ENCODE results near the gene RPGRIP1.

RPGRIP1 gene

DNA sequence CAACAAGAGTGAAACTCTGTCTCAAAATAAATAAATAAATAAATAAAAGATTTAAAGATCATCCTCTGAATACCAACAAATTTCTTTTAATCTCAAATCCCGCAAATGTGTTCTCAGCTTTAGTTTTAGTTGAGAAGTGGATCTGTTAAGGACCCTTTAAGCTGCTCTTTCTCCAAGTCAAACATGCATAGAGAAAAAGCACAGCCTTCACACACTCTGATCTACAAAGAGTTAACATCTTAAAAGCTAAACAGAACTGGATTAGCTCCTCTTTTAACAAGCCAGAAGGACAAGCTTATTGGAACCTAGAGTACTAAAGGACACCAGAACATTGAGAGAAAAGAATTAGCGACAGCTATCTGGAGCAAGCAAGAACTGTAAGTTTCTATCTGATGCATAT is at the start of gene RPGRIP1:
RPGRIP1 (plus strand) TSS at position 301 of the 400 bp plus-strand sequence. CDS start 7,894 bp downstream, outside the sequence.
- no peak for TF ChIP-seq ZNF274 (IDR thresholded peaks at IDR 0.05; ENCODE audit: low read depth, low read length)
- H3K4me3 ChIP-seq (ENCODE audit: low read length): no peak within 1 kb of the TSS

DNA sequence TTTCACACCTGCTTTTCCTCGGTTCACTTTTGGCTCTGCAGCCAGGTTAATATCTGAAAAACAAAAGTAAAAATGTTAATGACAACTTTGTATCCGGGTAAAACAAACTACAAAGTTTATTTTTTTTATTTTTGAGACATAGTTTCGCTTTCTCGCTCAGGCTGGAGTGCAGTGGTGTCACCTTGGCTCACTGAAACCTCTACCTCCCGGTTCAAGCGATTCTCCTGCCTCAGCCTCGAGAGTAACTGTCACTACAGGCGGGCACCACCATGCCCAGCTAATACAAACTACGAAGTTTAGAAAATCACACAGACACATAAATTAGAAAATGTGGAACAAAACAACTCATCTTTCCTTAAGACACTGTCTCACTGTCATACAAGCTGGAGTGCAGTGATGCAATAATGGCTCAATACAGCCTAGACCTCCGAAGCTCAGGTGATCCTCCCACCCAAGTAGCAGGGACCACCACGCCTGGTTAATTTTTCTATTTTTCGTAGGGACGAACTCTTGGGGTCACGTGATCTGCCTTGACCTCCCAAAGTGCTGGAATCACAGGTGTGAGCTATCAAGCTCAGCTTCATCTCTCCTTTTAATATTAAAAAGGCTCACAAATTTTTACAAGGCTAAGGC is 48.7 kb upstream of the RPGRIP1 start:
- no peak overlapping the region for H3K4me3 ChIP-seq (ENCODE audit: low read length)
- TF ChIP-seq ZNF274 (IDR thresholded peaks at IDR 0.05; ENCODE audit: low read depth, low read length): no peak

DNA sequence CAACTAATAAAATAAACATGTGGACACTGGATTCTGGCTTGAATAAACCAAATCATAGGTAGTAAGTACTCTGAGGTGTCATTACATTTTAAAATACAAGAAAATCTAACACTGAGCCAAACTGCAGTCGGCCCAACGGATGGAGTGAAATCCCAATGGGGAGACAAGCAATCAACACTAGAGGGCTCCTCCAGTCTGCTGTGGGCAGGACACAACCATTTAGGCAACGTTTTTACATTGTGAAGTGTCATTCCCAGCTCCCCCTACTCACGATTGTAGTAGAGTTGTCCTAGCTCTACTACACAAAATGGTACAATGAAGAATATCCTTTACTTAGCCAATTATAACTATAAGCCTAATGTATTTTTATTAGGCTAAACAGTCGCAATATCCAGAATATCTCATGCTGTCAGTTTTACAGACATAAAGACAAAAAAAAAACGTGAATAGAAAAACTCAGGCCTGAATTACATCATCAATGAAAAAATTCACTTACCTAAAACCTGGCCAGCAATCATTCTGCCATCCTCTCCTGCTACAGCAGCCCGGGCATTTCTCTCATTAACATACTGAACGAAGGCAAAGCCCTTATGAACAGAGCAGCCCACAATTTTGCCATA is 46.3 kb upstream of the RPGRIP1 start:
- TF ChIP-seq ZNF274 (IDR thresholded peaks at IDR 0.05; ENCODE audit: low read depth, low read length): no peak
- H3K4me3 ChIP-seq (ENCODE audit: low read length): no peak overlapping the region

DNA sequence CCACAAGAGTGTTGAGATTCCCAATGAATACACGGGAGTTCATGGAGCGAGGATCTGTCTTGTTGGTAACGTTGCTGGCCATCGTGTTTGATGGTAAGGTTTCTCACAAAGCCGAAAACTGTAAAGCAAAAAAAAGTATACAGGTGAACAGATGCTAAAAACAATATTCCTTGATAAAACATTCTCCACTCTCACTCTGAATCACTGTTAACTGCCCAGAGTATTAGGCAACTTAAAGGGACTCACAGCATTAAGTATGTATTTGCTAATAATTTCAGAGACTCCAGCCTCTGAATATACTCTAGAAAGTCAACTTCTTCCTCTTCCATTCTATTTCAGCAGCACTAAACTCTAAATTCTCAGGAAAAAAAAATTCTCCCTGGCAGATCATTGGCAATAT is 45.8 kb upstream of the RPGRIP1 start:
- no peak overlapping the region for H3K4me3 ChIP-seq (ENCODE audit: low read length)
- TF ChIP-seq ZNF274 (IDR thresholded peaks at IDR 0.05; ENCODE audit: low read depth, low read length): no peak

DNA sequence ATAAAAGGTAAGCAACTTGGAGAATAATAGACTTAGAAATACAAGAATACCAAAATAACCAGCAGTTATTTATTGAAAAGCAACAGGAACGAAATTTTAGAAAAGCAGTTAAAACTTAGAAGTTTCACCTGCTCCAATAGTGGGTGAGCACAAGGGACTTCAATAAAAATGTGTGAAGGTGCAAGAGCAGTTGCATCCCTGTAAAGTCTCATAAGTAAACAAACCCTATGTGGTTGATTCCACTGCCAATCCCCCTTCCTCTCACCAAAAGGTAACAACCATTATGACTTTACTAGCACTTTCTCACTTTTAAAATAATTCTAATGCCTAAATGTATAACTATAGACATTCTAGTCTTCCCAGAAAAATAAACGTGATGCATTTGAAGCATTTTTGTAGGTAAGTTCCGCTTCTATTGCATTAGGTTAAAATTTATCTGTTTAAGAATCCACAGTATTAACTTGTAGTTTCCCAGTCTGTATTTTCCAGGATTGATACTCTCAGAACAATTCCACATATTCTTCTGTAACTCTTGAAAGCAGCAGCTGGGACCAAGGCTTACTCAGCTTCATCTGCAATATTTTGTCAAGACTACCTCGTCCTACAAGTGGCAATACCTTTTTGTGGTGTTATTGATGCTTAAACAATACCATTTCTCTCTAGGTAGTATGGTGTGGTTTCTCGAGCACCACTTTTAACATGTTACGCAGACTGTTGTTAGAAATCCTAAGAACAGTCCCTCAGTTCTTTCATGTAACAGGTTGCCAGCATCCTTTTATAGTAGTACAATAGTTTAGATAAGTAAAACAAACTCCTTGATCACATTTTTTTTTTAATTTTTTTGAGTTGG is 42.7 kb upstream of the RPGRIP1 start:
- H3K4me3 ChIP-seq (ENCODE audit: low read length): no peak overlapping the region
- no peak for TF ChIP-seq ZNF274 (IDR thresholded peaks at IDR 0.05; ENCODE audit: low read depth, low read length)

DNA sequence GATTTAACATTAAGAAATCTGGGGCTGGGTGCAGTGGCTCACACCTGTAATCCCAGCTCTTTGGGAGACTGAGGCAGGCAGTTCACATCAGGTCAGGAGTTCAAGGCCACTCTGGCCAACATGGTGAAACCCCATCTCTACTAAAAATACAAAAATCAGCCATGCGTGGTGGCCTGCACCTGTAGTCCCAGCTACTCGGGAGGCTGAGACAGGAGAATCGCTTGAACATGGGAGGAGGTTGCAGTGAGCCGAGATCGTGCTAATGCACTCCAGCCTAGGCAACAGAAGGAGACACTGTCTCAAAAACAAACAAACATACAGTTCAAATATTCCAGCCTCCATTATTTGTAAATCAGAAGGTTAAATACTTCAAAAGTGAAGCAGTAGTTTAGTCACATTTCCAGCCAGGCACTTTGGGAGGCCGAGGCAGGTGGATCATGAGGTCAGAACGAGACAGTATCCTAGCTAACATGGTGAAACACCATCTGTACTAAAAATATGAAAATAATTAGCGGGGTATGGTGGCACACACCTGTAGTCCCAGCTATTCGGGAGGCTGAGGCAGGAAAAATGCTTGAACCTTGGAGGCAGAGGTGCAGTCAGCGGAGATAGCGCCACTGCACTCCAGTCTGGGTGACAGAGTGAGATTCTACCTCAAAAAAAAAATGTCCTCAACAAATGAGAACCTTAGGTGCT is 40.9 kb upstream of the RPGRIP1 start:
- TF ChIP-seq ZNF274 (IDR thresholded peaks at IDR 0.05; ENCODE audit: low read depth, low read length): no peak
- no peak overlapping the region for H3K4me3 ChIP-seq (ENCODE audit: low read length)

DNA sequence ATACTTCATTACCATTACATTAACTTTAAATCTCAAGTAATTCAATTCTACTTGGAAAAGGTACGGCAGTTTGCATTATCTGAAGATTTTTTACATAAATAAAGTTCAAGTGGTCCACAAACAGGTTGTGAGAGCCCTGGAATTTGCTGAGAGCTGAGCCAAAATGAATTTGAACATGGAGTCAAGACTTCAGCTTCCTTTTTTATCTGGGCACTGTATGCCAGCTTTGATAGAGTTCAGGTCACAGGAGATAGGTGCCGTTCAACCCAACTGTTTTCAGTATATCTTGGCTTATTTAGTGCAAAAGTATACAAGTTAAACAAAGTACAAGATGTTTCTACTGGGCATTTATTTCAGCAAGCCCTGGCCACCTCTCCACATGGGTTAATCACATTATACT is 39.5 kb upstream of the RPGRIP1 start:
- no peak overlapping the region for H3K4me3 ChIP-seq (ENCODE audit: low read length)
- TF ChIP-seq ZNF274 (IDR thresholded peaks at IDR 0.05; ENCODE audit: low read depth, low read length): no peak

DNA sequence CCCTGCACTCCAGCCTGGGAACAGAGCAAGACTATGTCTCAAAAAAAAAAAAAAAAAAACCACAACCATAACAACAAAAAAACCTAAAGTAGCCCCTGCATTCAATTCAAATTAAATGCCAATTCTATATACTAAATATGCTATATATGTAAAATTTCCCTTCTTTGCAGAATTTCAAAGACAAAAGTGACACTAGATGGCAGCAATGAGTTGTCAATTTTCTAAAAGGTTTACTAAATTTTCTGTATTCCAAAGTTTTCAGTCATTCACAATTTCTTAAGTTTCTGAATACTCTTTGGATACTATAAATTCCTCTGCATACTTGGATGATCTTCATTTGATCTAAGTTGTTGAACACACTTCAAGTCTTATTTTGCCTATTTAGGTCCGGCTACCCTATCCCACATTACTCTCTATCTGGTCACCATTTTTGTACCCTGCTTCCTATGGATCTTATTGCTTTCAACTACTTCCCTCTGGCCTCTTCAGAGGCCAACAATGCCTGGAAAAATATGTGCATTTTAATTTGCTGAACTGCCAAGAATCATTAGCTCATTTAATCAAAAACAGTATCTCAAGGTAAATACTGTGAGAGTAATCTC is 38.6 kb upstream of the RPGRIP1 start:
- TF ChIP-seq ZNF274 (IDR thresholded peaks at IDR 0.05; ENCODE audit: low read depth, low read length): no peak
- H3K4me3 ChIP-seq (ENCODE audit: low read length): no peak overlapping the region

DNA sequence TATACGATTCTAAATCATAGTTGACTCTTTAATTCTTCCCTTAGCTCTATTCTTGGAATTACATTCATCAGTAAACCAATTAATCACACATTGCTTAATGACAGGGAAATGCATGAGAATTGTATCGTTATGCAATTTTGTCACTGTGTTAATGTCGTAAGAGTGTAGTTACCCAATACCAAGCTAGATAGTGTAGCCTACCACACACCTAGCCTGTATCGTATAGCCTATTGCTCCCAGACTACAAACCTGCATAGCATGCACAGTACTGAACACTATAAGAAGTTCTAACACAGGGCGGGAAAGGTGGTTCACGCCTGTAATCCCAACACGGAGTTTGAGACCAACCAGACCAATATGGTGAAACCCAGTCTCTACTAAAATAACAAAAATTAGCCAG is 35.3 kb upstream of the RPGRIP1 start:
- TF ChIP-seq ZNF274 (IDR thresholded peaks at IDR 0.05; ENCODE audit: low read depth, low read length): no peak
- H3K4me3 ChIP-seq (ENCODE audit: low read length): no peak overlapping the region

DNA sequence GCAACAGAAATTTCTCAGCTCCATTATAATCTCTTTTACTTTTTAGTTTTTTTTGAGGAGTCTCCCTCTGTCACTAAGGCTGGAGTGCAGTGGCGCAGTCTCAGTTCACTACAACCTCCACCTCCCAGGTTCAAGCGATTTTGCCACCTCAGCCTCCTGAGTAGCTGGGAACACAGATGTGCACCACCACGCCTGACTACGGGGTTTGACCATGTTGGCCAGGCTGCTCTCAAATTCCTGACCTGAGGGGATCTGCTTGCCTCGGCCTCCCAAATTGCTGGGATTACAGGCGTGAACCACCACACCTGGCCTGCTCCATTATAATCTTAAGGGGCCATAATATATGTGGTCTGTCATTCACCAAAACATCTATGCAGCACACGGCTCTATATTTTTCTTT is 34.1 kb upstream of the RPGRIP1 start:
- TF ChIP-seq ZNF274 (IDR thresholded peaks at IDR 0.05; ENCODE audit: low read depth, low read length): no peak
- no peak overlapping the region for H3K4me3 ChIP-seq (ENCODE audit: low read length)

DNA sequence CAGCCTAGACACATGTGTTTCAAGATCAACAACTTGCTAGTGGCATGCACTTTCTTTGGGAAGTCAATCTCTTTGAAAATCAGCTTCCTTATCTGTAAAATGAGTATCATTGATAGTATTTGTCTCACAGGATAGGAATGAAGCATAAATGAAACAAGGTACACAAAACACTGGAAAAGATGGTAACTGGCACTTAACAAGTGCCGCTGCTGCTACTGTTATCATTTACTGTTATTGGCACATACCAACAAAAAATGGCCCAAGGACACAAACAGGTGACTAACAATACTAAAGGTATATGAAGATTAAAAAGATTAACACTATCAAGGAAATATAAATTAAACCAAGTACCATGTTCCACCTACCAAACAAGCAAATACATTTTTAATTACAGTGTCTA is 31.5 kb upstream of the RPGRIP1 start:
- H3K4me3 ChIP-seq (ENCODE audit: low read length): no peak overlapping the region
- no peak for TF ChIP-seq ZNF274 (IDR thresholded peaks at IDR 0.05; ENCODE audit: low read depth, low read length)

DNA sequence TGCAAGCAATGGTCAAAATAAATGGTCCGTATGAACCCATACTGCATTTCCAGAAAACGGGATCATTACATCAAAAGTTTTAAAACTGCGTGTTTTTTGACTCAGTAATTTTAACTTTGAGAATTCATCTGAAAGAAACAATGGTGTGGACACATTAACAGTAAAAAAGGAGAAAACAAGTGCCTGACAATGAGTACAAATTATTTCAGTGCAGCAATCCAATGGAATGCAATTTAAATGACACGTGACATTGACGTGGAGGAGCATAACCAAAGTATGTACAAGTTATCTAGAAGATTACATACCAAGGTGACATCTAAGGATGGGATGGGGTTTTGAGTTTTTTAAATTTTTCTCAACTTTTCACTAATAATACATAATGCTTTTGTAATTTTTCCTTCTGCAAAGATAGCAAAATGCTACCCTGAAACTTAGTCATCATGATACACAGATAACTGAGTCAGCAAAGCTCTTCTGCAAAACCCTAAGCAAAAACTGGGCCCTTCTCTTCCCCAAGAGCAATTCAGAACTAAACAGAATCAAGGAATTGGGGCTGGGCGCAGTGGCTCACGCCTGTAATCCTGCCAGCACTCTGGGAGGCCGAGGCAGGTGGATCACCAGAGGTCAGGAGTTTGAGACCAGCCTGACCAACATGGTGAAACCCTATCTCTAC is 31.0 kb upstream of the RPGRIP1 start:
- no peak overlapping the region for H3K4me3 ChIP-seq (ENCODE audit: low read length)
- no peak for TF ChIP-seq ZNF274 (IDR thresholded peaks at IDR 0.05; ENCODE audit: low read depth, low read length)

DNA sequence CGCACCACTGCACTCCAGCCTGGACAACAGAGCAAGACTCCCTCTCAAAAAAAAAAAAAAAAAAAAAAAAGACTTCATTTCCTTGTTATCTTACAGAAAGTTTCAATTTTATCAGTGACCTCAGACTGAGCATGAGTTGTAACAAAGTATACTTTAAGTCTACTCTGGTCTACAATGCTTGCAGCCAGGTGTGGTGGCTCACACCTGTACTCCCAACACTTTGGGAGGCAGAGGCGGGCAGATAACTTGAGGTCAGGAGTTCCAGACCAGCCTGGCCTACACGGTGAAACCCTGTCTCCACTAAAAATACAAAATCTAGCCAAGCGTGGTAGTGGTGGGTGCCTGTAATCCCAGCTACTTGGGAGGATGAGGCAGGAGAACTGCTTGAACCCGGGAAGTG is 28.7 kb upstream of the RPGRIP1 start:
- TF ChIP-seq ZNF274 (IDR thresholded peaks at IDR 0.05; ENCODE audit: low read depth, low read length): no peak
- H3K4me3 ChIP-seq (ENCODE audit: low read length): no peak overlapping the region
